Kidney (tissue), 14 donors: ENCODE measurements around the gene AEBP1. TPM values are rescaled to one million over a fixed set of nuclear protein-coding genes. Genes with fewer than 3 reads are reported as not detected.

Source experiments
- DNase-seq, 5 donors: peaks; one replicate each; pipeline ENCODE4 v3.0.0-alpha.2; 2013 to 2020
- FAIRE-seq: peaks from 2 replicates; lab custom pipeline; 2012; peaks lifted over from hg19 to GRCh38; lab: Jason Lieb, UNC
- H3K27ac ChIP-seq, 2 donors: one replicate each; pipeline ENCODE4 v1.7.0; 2013; ENCODE audit warnings: low read depth in 2 of 2, low read length in 2 of 2, inconsistent platforms in 1 of 2
- H3K27me3 ChIP-seq: one replicate; pipeline ENCODE4 v1.7.1; 2013; ENCODE audit warnings: low read length, inconsistent platforms; ENCODE audit not compliant: control insufficient read depth, insufficient read depth
- H3K36me3 ChIP-seq, 3 donors: one replicate each; pipeline versions ENCODE4 v1.7.0 to v1.7.1; 2013; ENCODE audit warnings: low read length in 3 of 3, control low read depth in 1 of 3, inconsistent platforms in 1 of 3; ENCODE audit not compliant: insufficient read depth in 3 of 3, control insufficient read depth in 2 of 3
- H3K4me1 ChIP-seq, 3 donors: one replicate each; pipeline versions ENCODE4 v1.7.0 to v1.7.1; 2013; ENCODE audit warnings: low read length in 3 of 3, inconsistent platforms in 1 of 3, low read depth in 1 of 3; ENCODE audit not compliant: control insufficient read depth in 2 of 3, insufficient read depth in 2 of 3
- H3K4me3 ChIP-seq, 3 donors: one replicate each; pipeline versions ENCODE4 v1.7.0 to v1.8.1; 2013; ENCODE audit warnings: low read length in 3 of 3, control low read depth in 1 of 3, inconsistent platforms in 1 of 3
- H3K9ac ChIP-seq, 3 donors: one replicate each; pipeline versions ENCODE4 v1.7.0 to v1.7.1; 2013; ENCODE audit warnings: low read length in 3 of 3, control low read depth in 1 of 3, inconsistent platforms in 1 of 3
- H3K9me3 ChIP-seq, 3 donors: one replicate each; pipeline versions ENCODE4 v1.7.0 to v1.7.1; 2013; ENCODE audit warnings: low read length in 3 of 3, control low read depth in 1 of 3, inconsistent platforms in 1 of 3; ENCODE audit not compliant: control insufficient read depth in 2 of 3, insufficient read depth in 1 of 3
- intact Hi-C: fragments of 100-400 bp; cut with DNase I; formaldehyde crosslinking; loops from one replicate; pipeline ENCODE4 v1.11.1; 2022
- polyA plus RNA-seq: library from polyadenylated mRNA; stranded (reverse); fragments of 350-450 nt; fragmentation: Illumina TruSeq; extraction: RNeasy Lipid Tissue Mini Kit (QIAGEN cat#74804); gene quantifications from one replicate; pipeline ENCODE4 v1.2.3, GENCODE V29; 2014; ENCODE audit warnings: low read depth, low replicate concordance; ENCODE audit not compliant: insufficient read depth
- total RNA-seq: library from RNA; stranded (reverse); fragmentation: NEBNext Ultra II Directional; extraction: Animal tissue kit (Norgen Biotek cat#: 25700); gene quantifications from one replicate; pipeline ENCODE4 v1.2.1, GENCODE V29; 2021
- TF ChIP-seq, protein P1 (sequence below): IDR thresholded peaks from 3 replicates; pipeline ENCODE4 v1.5.1; 2012; ENCODE audit warnings: mild to moderate bottlenecking, moderate library complexity, borderline replicate concordance; ENCODE audit not compliant: insufficient read depth; ENCODE audit errors: extremely low read depth
- donor health status: control.
- donor health status: control.
- donor health status: control.
- donor health status: control.
- donor health status: control.
- donor health status: DM: yes; HTN: yes; CAD: no.
- donor health status: Normal renal cell carcinoma (clear cell type).

Gene AEBP1
- total and polyA plus RNA-seq, 2 donors from 2014 or later: 89.4 to 164 TPM

DNA sequence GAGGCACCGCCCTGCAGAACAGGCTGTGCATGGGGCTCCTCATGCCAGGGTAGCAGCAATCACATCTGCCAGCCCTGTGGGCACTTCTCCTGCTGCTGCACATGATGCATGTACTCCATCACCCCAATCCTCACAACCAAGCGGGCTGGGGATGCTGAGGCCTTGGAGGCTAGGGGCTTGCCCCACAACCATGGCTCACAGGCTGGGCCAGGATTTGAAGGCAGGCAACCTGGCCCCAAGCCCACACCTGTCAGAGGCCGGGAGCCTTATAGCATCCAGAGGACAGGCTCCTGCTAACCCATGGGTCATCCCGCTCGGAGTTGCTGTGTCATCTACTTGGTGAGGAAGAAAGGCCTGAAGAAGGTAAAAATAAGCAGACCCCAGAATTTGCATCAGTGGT lies 24.0 kb upstream of the AEBP1 start:
- peak in 1 of 5 donors; percentile 73 for DNase-seq

GRCh38 chr7:44080686-44081265 lies 23.4 kb upstream of the AEBP1 start:
- TF ChIP-seq, protein P1, sequence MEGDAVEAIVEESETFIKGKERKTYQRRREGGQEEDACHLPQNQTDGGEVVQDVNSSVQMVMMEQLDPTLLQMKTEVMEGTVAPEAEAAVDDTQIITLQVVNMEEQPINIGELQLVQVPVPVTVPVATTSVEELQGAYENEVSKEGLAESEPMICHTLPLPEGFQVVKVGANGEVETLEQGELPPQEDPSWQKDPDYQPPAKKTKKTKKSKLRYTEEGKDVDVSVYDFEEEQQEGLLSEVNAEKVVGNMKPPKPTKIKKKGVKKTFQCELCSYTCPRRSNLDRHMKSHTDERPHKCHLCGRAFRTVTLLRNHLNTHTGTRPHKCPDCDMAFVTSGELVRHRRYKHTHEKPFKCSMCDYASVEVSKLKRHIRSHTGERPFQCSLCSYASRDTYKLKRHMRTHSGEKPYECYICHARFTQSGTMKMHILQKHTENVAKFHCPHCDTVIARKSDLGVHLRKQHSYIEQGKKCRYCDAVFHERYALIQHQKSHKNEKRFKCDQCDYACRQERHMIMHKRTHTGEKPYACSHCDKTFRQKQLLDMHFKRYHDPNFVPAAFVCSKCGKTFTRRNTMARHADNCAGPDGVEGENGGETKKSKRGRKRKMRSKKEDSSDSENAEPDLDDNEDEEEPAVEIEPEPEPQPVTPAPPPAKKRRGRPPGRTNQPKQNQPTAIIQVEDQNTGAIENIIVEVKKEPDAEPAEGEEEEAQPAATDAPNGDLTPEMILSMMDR: no peak
- no peak for FAIRE-seq
- Histone ChIP-seq H3K4me1 (peaks cover 3 to 42% (median 34%) of the 10 kb centered on the region in 3 donors), H3K9ac (peak overlapping the region in 2 of 3 donors; percentile 51 to 61), H3K27ac (peak overlapping the region; percentile 20 to 32), H3K27me3 (no peaks in the 10 kb centered on the region), H3K36me3 (peaks cover 2 to 30% (median 7%) of the 10 kb centered on the region in 3 donors), H3K9me3 (no peaks in the 10 kb centered on the region), H3K4me3 (peak overlapping the region in 1 of 3 donors; percentile 95)
- intact Hi-C loops: no loop called here
- peak in 2 of 5 donors; percentile 58 to 67 for DNase-seq

More for the DNA sequence above, 24.0 kb upstream of the AEBP1 start:
- TF ChIP-seq, protein P1: no peak
- intact Hi-C loops: no loop called here
- Histone ChIP-seq H3K27ac (no peak overlapping the region), H3K9ac (no peak overlapping the region), H3K4me1 (peaks cover 3 to 42% (median 38%) of the 10 kb centered on the region in 3 donors), H3K4me3 (no peak overlapping the region), H3K36me3 (peaks cover 2 to 36% (median 7%) of the 10 kb centered on the region in 3 donors), H3K9me3 (no peaks in the 10 kb centered on the region), H3K27me3 (no peaks in the 10 kb centered on the region)
- no peak for FAIRE-seq

GRCh38 chr7:44081266-44081748 lies 22.8 kb upstream of the AEBP1 start:
- TF ChIP-seq, protein P1: no peak
- peaks cover 2 to 25% (median 7%) of the 10 kb centered on the region in 3 donors for H3K36me3 ChIP-seq
- H3K4me3 ChIP-seq: peak overlapping the region in 1 of 3 donors; percentile 95
- FAIRE-seq (no peak), DNase-seq (peak in 1 of 5 donors; percentile 28)
- H3K9ac ChIP-seq: peak overlapping the region in 2 of 3 donors; percentile 51 to 61
- H3K27ac ChIP-seq: peak overlapping the region in 1 of 2 donors; percentile 32
- H3K27me3 ChIP-seq: no peaks in the 10 kb centered on the region
- H3K4me1 ChIP-seq: peaks cover 3 to 40% (median 34%) of the 10 kb centered on the region in 3 donors
- intact Hi-C loops: no loop called here
- H3K9me3 ChIP-seq: no peaks in the 10 kb centered on the region
